Measurements from ENCODE around the gene CEP128.

The CEP128 gene

DNA sequence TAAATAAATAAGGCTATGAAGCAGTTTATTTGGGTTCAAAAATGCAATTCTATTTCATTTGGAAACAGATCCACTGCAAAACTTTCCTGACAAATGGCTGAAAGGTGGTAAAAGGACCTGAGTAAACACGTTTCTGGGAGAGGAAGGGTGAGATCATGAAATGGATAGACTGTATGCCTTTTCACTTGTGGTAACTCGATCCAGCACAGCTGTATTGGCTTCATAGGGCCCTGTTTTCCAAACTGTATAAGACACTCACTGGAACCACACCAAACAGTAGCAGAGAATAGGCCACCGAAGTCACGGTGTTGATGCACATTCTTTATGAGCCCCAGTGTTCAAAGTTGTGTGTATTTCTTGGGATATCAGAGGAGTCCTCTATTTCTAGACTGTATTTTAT, 405.1 kb downstream of the CEP128 start:
- no peak for DNase-seq

DNA sequence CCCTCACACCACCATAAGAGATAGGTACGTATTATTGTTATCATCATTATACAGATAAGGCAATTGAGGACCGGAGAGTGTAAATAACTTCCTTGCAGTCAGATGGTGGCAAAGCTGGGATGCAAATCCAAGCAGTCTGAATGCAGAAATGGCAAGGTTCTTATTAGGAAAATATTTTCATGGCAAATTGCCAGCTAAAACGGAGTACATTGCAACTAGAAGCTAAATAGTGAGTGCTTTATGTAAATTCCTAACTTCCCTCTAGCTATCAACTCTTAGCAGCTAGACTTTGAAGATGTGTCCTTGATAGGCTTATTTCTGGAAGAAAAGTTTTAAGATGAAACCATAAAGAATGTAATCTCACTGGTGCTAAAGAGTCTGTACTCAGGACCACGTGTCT, 406.4 kb downstream of the CEP128 start:
- DNase-seq: no peak

GRCh38 chr14:80523518-80524117, 417.9 kb downstream of the CEP128 start:
- DNase-seq: no peak

GRCh38 chr14:80522936-80523335, 418.6 kb downstream of the CEP128 start:
- DNase-seq: no peak

- DNase-seq: no peak
Observed at GRCh38 chr14:80522411-80522810, 419.1 kb downstream of the CEP128 start.

GRCh38 chr14:80521456-80521855, 420.1 kb downstream of the CEP128 start:
- DNase-seq: no peak

GRCh38 chr14:80519002-80519401, 422.5 kb downstream of the CEP128 start:
- no peak for DNase-seq

- no peak for DNase-seq
Observed at GRCh38 chr14:80518173-80518572, 423.4 kb downstream of the CEP128 start.

DNA sequence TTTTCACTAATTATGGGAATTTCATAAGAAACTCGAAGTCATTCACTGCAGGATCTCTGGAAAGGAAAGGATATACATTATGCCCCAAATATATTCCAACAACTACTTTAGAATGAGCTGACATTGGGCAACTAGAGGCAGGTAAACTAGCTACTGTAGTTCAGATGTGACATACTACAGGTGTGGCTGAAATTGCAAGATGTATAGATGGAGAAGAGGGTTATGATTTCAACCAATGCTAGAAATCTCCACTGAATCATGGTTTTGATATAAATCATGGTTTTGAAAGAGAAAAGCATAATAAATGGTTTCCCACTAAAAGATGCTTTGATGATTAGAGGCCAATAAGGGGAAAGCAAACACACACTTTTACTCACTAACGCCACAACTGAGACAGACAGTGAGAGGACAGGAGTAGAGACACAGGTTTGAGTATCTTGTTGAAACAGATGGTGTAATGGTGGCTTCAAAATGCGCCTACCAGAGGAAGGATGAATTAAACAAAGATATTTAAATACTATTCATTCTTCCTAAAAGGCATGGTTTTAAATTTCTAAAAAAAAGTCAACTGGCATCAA, 434.2 kb downstream of the CEP128 start:
- no peak for DNase-seq

- no peak for DNase-seq
Observed at GRCh38 chr14:80504781-80505180, 436.8 kb downstream of the CEP128 start.

DNA sequence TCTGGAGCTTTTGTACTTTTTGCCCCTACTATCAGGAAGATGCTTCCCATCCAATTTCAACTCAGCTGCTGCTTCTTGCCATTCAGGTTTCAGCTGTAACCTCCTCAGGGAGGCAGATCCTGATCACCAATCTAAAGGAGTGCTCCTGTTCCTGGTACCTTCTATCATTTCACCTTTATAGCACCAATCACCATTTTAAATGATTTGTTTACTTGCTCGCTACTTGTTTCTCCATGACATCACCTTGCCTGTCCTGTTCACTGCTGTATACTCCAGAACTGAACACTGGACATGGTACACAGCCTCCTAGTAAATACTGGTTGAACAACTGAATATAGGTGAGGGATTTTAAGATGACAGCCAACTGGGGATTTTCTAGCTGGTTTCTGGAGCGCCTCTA, 443.0 kb downstream of the CEP128 start:
- no peak for DNase-seq

DNA sequence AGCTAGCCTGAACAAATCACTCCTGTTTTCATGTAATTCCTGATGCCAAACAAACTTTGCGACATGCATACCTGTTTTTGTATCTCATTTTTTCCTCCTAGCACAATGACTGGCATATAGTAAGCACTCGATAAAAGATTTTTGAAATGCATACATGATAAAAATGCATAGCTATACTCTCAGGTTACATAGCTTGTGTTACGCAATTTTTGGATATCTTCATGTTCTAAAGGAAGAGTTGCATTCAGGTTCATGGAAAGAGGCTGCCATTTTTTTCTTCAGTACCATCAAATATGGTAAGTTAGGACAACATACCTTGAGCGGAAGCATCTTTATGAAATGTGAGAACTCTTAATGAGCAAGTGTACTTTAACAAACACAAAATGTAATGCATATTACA, 445.4 kb downstream of the CEP128 start:
- DNase-seq: no peak

GRCh38 chr14:80494769-80495168, 446.8 kb downstream of the CEP128 start:
- DNase-seq: no peak

- no peak for DNase-seq
Observed at GRCh38 chr14:80493620-80494019, 447.9 kb downstream of the CEP128 start.

DNA sequence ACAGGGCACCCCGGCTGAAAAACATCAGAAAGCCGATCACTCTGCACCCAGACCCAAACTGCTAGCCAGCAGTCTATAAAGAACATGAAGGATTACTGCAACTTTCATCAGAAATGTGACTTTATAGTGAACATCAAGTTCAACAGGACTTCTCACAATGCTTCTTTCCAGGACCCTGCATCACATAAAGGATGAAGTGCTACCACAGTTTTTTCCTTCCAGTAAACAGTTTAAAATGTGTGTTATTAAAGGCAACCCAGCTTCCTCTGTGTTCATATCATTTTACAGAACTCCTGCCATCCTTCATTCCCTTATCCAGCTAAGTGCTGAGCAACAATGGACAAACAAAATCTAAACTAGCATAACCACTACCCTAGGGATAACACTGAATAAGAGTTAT, 449.9 kb downstream of the CEP128 start:
- no peak for DNase-seq

- no peak for DNase-seq
Observed at GRCh38 chr14:80491131-80491530, 450.4 kb downstream of the CEP128 start.

DNA sequence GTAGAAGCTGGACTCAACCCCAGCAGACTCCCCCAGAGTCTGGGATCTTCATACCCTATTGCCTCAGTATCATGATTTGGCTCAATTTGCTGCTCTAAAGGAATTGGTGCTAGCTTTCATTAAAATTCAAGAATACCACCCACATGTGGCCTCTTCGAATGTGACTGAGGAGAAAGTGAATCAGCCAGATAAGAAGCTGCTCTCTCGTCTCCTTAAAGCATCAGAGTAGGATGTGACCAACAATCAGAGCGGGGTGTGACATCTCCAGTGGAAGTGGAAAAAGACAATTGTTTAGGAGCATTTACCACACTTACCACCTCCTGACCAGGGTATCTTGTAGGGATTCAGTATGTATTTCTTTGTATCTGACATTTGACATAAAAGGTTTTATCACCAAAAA, 452.0 kb downstream of the CEP128 start:
- DNase-seq: no peak

DNA sequence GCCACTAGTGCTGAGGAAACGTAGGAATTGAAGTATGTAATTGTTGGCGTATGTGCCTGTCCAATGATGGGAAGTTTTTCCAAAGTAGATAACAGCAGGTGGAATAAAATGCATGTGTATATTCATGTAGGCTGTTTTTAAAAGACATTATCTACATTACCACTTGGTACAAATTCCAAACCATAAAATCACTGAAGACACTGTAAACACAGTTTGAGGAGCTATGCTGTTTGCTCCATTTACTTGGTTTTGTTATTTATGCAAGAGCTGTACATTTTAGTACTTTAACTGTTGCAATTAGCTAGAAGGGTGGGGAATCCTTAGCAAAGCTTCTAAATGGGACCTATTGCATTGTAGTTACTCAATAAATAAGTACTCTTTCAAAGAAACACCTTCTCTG, 455.8 kb downstream of the CEP128 start:
- DNase-seq: no peak

- DNase-seq: no peak
Observed at GRCh38 chr14:80483331-80483730, 458.2 kb downstream of the CEP128 start.

- no peak for DNase-seq
Observed at GRCh38 chr14:80477388-80478160, 464.0 kb downstream of the CEP128 start.

GRCh38 chr14:80475074-80475473, 466.5 kb downstream of the CEP128 start:
- DNase-seq: no peak

- no peak for DNase-seq
Observed at GRCh38 chr14:80468331-80469122, 473.0 kb downstream of the CEP128 start.

- DNase-seq: no peak
Observed at GRCh38 chr14:80465546-80466220, 475.9 kb downstream of the CEP128 start.

Data from activated CD4-positive, CD25-positive, alpha-beta regulatory T cell (primary cell).